ENCODE data around the gene SLC22A4. TPM values are rescaled to one million over a fixed set of nuclear protein-coding genes. Genes with fewer than 3 reads are reported as not detected.
A peak's percentile ranks its signal among the peaks of the same experiment; 100 is the strongest.

Gene SLC22A4
- polyA plus RNA-seq, 1 donor (not counting 4 experiments of a cell fraction or from before 2014, with no cell fraction given) = 1.4 TPM

GRCh38 chr5:132327252-132327955, 33.2 kb downstream of the SLC22A4 start:
- Histone ChIP-seq H3K36me3 (ENCODE audit: control insufficient read depth in 2 of 2, extremely low read depth in 1 of 2, insufficient read depth in 2 of 2, low read length in 2 of 2) (peaks cover 8 to 22% of the 10 kb centered on the region in 2 experiments), H3K9ac (ENCODE audit: control insufficient read depth, extremely low read depth, insufficient read depth, low read length) (no peak overlapping the region), H3K79me2 (ENCODE audit: control insufficient read depth, insufficient read depth, low read length) (no peaks in the 10 kb centered on the region), H3K4me3 (ENCODE audit: control insufficient read depth in 2 of 3, extremely low read depth in 1 of 3, insufficient read depth in 2 of 3, low read depth in 1 of 3, low read length in 3 of 3) (no peak overlapping the region), H3K9me3 (ENCODE audit: control insufficient read depth, low read depth, low read length) (no peaks in the 10 kb centered on the region), H3K9me1 (ENCODE audit: control insufficient read depth, extremely low read depth, insufficient read depth, low read length) (no peaks in the 10 kb centered on the region), H3K4me2 (ENCODE audit: control insufficient read depth, extremely low read depth, insufficient read depth, low read depth, low read length) (no peak overlapping the region), H3K27me3 (ENCODE audit: control insufficient read depth, extremely low read depth, insufficient read depth, low read length) (no peaks in the 10 kb centered on the region), H3K27ac (ENCODE audit: control insufficient read depth, insufficient read depth, low read length) (no peak overlapping the region), H2AFZ (ENCODE audit: control insufficient read depth, low read length) (no peak overlapping the region), H4K20me1 (ENCODE audit: control insufficient read depth, extremely low read depth, insufficient read depth, low read length) (no peaks in the 10 kb centered on the region), H3K4me1 (ENCODE audit: control insufficient read depth, extremely low read depth, insufficient read depth, low read length) (no peaks in the 10 kb centered on the region)
- FAIRE-seq (no peak), DNase-seq (ENCODE audit: low read depth, low spot score) (no peak)
- dilution Hi-C loops (cut with MboI; ENCODE audit: extremely low pct_ligation_motif_present, low sequenced_read_pairs) = no loop called here
- TF ChIP-seq EZH2 (IDR thresholded peaks at IDR 0.05; ENCODE audit: low read length) = no peak
- TF ChIP-seq CTCF (optimal IDR thresholded peaks at IDR 0.05 in 1 of 3, IDR thresholded peaks at IDR 0.05 in 1 of 3, conservative IDR thresholded peaks at IDR 0.05 in 1 of 3; ENCODE audit: extremely low read depth in 1 of 3, insufficient read depth in 2 of 3, low read length in 3 of 3) = no peak

GRCh38 chr5:132334812-132335211, 40.6 kb downstream of the SLC22A4 start:
- Histone ChIP-seq H3K79me2 (ENCODE audit: control insufficient read depth, insufficient read depth, low read length) (no peaks in the 10 kb centered on the region), H3K4me2 (ENCODE audit: control insufficient read depth, extremely low read depth, insufficient read depth, low read depth, low read length) (no peak overlapping the region)

More at GRCh38 chr5:132334812-132335211, 40.6 kb downstream of the SLC22A4 start:
- H2AFZ ChIP-seq (ENCODE audit: control insufficient read depth, low read length) = no peak overlapping the region
- dilution Hi-C loops (cut with MboI; ENCODE audit: extremely low pct_ligation_motif_present, low sequenced_read_pairs) = no loop called here
- H3K4me1 ChIP-seq (ENCODE audit: control insufficient read depth, extremely low read depth, insufficient read depth, low read length) = peaks cover 5% of the 10 kb centered on the region
- DNase-seq (ENCODE audit: low read depth, low spot score) (no peak), FAIRE-seq (peak; percentile 34)
- H3K9ac ChIP-seq (ENCODE audit: control insufficient read depth, extremely low read depth, insufficient read depth, low read length) = no peak overlapping the region
- H3K36me3 ChIP-seq (ENCODE audit: control insufficient read depth in 2 of 2, extremely low read depth in 1 of 2, insufficient read depth in 2 of 2, low read length in 2 of 2) = peaks cover 2 to 11% of the 10 kb centered on the region in 2 experiments
- H3K9me3 ChIP-seq (ENCODE audit: control insufficient read depth, low read depth, low read length) = no peaks in the 10 kb centered on the region
- no peaks in the 10 kb centered on the region for H3K27me3 ChIP-seq (ENCODE audit: control insufficient read depth, extremely low read depth, insufficient read depth, low read length)
- H3K9me1 ChIP-seq (ENCODE audit: control insufficient read depth, extremely low read depth, insufficient read depth, low read length) = no peaks in the 10 kb centered on the region
- no peak for TF ChIP-seq CTCF (optimal IDR thresholded peaks at IDR 0.05 in 1 of 3, IDR thresholded peaks at IDR 0.05 in 1 of 3, conservative IDR thresholded peaks at IDR 0.05 in 1 of 3; ENCODE audit: extremely low read depth in 1 of 3, insufficient read depth in 2 of 3, low read length in 3 of 3)
- TF ChIP-seq EZH2 (IDR thresholded peaks at IDR 0.05; ENCODE audit: low read length) = no peak
- no peaks in the 10 kb centered on the region for H4K20me1 ChIP-seq (ENCODE audit: control insufficient read depth, extremely low read depth, insufficient read depth, low read length)
- no peak overlapping the region for H3K27ac ChIP-seq (ENCODE audit: control insufficient read depth, insufficient read depth, low read length)
- H3K4me3 ChIP-seq (ENCODE audit: control insufficient read depth in 2 of 3, extremely low read depth in 1 of 3, insufficient read depth in 2 of 3, low read depth in 1 of 3, low read length in 3 of 3) = no peak overlapping the region
